Esophagus muscularis mucosa (tissue), 3 donors: ENCODE data around the gene GPRIN3.

Experiments used
- POLR2A ChIP-seq: fragments of 450-650 bp; IDR thresholded peaks from one replicate; pipeline ENCODE4 v1.6.1; 2017; ENCODE audit warnings: antibody characterized with exemption, moderate library complexity, mild to moderate bottlenecking, low read depth
- TF ChIP-seq, protein P1 (sequence below), 3 experiments: fragments of 200-600 bp in 2 of 3; fragments of 450-650 bp in 1 of 3; sonication (generic) in 2 of 3; IDR thresholded peaks; one replicate each; pipeline ENCODE4 v1.5.1; 2017 to 2019; ENCODE audit warnings: antibody characterized with exemption in 3 of 3, mild to moderate bottlenecking in 2 of 3, moderate library complexity in 1 of 3

DNA sequence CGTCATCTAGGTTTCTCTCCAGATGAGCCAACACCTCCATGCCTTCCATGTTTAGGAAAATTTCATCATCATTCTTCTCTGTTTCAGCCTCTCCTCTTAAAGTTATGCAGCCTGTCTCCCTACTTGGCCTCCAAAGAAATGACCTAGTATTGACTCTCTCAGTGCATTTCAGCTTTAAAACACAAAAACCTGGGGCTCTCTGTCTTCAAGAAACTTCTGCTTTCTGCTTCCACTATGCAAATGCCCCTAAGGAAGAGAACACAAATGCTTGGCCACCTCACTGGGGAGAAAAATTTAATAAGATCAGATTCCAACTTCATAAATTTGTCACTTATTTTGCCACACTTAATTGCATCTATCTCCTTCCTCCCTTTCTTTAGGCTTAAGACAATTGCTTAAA lies 93.3 kb downstream of the GPRIN3 start:
- no peak for TF ChIP-seq POLR2A
- TF ChIP-seq, protein P1, sequence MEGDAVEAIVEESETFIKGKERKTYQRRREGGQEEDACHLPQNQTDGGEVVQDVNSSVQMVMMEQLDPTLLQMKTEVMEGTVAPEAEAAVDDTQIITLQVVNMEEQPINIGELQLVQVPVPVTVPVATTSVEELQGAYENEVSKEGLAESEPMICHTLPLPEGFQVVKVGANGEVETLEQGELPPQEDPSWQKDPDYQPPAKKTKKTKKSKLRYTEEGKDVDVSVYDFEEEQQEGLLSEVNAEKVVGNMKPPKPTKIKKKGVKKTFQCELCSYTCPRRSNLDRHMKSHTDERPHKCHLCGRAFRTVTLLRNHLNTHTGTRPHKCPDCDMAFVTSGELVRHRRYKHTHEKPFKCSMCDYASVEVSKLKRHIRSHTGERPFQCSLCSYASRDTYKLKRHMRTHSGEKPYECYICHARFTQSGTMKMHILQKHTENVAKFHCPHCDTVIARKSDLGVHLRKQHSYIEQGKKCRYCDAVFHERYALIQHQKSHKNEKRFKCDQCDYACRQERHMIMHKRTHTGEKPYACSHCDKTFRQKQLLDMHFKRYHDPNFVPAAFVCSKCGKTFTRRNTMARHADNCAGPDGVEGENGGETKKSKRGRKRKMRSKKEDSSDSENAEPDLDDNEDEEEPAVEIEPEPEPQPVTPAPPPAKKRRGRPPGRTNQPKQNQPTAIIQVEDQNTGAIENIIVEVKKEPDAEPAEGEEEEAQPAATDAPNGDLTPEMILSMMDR (IDR thresholded peaks at IDR 0.05): no peak
